ENCODE measurements around the gene PCDHGA11.
"Not testable (repeated sequence)": the region's sequence is repeated elsewhere in the genome, so short reads cannot be mapped to it uniquely, and the experiment has no call there.

Gene PCDHGA11

DNA sequence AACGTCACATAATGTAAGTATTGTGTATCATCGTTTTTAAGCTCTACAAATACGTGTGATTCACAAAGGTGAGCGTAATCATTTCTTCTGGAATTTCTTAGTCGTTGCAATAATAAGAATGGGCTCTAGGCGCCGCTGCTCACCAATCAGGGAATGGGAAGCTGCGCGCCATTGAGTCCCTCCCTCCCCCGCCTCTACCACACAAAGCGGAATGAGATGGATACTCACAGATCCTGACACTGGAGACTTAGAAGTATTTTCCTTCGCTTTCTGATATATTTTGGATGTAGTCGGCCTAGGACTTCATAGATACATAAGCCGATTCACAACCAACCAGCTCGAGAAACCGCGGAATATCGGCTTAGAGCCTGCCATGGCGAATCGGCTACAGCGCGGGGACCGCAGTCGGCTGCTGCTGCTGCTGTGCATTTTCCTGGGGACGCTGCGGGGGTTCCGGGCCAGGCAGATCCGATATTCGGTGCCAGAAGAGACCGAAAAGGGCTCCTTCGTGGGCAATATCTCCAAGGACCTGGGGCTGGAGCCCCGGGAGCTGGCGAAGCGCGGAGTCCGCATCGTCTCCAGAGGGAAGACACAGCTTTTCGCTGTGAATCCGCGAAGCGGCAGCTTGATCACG is at the start of gene PCDHGA11:
Gene PCDHGA11, plus strand, starts transcription at position 197 of the 634 bp plus-strand sequence. Its CDS starts 177 bp downstream, at position 374.
- Histone ChIP-seq H3K4me3 (ENCODE audit: low read depth, low read length) (peak within 1 kb of the TSS; percentile 62), H3K27me3 (replicated peaks) (no peaks in the 10 kb centered on the region), H3K27ac (no peak within 1 kb of the TSS), H3K36me3 (replicated peaks) (no peaks in the 10 kb centered on the region)
- DNase-seq = peak; percentile 60
- in situ Hi-C loops (cut with HindIII; ENCODE audit: low pct_ligation_motif_present, low sequenced_read_pairs) = loop anchor here (25.0 kb wide), 1 partner anchor 91 kb away; no protein-coding TSS in a partner anchor
- TF ChIP-seq CTCF (IDR thresholded peaks at IDR 0.05; ENCODE audit: low read depth, low read length, missing control alignments) = peak; percentile 74

DNA sequence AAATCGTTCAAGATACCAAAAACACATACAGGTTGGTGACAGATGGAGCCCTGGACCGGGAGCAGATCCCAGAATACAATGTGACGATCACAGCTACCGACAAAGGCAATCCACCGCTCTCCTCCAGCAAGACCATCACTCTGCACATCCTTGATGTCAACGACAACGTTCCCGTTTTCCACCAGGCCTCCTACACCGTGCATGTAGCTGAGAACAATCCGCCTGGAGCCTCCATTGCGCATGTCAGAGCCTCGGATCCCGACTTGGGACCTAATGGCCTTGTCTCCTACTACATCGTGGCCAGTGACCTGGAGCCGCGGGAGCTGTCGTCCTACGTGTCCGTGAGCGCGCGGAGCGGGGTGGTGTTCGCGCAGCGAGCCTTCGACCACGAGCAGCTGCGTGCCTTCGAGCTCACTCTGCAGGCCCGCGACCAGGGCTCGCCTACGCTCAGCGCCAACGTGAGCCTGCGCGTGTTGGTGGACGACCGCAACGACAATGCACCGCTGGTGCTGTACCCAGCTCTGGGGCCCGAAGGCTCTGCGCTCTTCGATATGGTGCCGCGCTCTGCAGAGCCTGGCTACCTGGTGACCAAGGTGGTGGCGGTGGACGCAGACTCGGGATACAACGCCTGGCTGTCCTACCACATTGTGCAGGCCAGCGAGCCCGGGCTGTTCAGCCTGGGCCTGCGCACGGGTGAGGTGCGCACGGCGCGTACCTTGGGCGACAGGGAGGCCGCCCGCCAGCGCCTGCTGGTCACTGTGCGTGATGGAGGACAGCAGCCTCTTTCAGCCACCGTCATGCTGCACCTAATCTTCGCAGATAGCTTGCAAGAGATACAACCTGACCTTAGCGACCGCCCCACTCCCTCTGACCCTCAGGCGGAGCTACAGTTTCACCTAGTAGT is 49.0 kb upstream of the PCDHGA11 start:
- no peak for DNase-seq
- no peak for TF ChIP-seq CTCF (IDR thresholded peaks at IDR 0.05; ENCODE audit: low read depth, low read length, missing control alignments)
- no peaks in the 10 kb centered on the region for H3K27me3 ChIP-seq (replicated peaks)
- in situ Hi-C loops (cut with HindIII; ENCODE audit: low pct_ligation_motif_present, low sequenced_read_pairs) = no loop called here
- H3K27ac ChIP-seq = no peak overlapping the region
- no peaks in the 10 kb centered on the region for H3K36me3 ChIP-seq (replicated peaks)
- H3K4me3 ChIP-seq (ENCODE audit: low read depth, low read length) = no peak overlapping the region

DNA sequence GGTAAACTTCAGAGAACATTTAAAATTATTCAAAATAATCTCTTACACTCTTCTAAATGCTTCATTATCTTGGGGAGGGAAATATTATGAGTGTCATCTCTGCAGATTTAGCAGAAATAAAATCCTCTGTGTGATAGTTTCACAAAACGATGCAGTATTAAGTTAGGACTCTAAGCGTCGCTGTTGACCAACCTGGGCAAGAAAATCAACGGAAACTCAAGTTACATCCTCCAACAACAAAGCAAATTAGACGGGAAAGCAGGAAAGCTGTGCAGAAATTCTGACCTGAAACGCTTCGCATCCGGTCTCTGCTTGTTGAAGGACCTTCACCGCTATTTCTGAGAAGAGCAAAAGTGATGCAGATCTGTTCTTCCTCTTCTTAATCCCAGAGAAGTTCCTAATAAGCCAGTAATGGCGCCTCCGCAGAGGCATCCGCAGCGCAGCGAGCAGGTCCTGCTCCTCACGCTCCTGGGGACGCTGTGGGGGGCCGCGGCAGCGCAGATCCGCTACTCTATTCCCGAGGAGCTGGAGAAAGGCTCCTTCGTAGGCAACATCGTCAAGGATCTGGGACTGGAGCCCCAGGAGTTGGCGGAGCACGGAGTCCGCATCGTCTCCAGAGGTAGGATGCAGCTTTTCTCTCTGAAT is 47.1 kb upstream of the PCDHGA11 start, which contains the start of gene PCDHGA6:
Gene PCDHGA6, plus strand, starts transcription at position 219 of the 645 bp plus-strand sequence. Its CDS starts 193 bp downstream, at position 412.
- in situ Hi-C loops (cut with HindIII; ENCODE audit: low pct_ligation_motif_present, low sequenced_read_pairs) = no loop called here
- DNase-seq = no peak
- no peaks in the 10 kb centered on the region for H3K27me3 ChIP-seq (replicated peaks)

GRCh38 chr5:141374627-141375026 is 46.2 kb upstream of the PCDHGA11 start:
- no peaks in the 10 kb centered on the region for H3K27me3 ChIP-seq (replicated peaks)
- no peaks in the 10 kb centered on the region for H3K36me3 ChIP-seq (replicated peaks)
- in situ Hi-C loops (cut with HindIII; ENCODE audit: low pct_ligation_motif_present, low sequenced_read_pairs) = no loop called here
- H3K27ac ChIP-seq = no peak overlapping the region
- TF ChIP-seq CTCF (IDR thresholded peaks at IDR 0.05; ENCODE audit: low read depth, low read length, missing control alignments) = no peak
- no peak overlapping the region for H3K4me3 ChIP-seq (ENCODE audit: low read depth, low read length)
- DNase-seq = no peak

More for the DNA sequence above, 47.1 kb upstream of the PCDHGA11 start, which contains the start of gene PCDHGA6:
- Histone ChIP-seq H3K27ac (no peak within 1 kb of the TSS), H3K4me3 (ENCODE audit: low read depth, low read length) (peak within 1 kb of the TSS; percentile 43), H3K36me3 (replicated peaks) (no peaks in the 10 kb centered on the region)
- peak; percentile 58 for TF ChIP-seq CTCF (IDR thresholded peaks at IDR 0.05; ENCODE audit: low read depth, low read length, missing control alignments)

DNA sequence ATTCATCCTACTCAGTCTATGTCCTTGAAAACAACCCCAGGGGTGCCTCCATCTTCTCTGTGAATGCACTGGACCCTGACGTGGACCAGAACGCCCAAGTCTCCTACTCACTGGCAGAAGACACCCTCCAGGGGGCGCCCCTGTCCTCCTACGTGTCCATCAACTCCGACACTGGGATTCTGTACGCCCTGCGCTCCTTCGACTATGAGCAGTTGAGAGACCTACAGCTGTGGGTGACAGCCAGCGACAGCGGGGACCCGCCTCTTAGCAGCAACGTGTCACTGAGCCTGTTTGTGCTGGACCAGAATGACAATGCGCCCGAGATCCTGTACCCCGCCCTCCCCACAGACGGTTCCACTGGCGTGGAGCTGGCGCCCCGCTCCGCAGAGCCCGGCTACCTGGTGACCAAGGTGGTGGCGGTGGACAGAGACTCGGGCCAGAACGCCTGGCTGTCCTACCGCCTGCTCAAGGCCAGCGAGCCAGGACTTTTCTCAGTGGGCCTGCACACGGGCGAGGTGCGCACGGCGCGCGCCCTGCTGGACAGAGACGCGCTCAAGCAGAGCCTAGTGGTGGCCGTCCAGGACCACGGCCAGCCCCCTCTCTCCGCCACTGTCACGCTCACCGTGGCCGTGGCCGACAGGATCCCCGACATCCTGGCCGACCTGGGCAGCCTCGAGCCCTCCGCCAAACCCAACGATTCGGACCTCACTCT is 45.3 kb upstream of the PCDHGA11 start:
- H3K36me3 ChIP-seq (replicated peaks); H3K4me3 ChIP-seq (ENCODE audit: low read depth, low read length); in situ Hi-C loops (cut with HindIII; ENCODE audit: low pct_ligation_motif_present, low sequenced_read_pairs); DNase-seq; H3K27me3 ChIP-seq (replicated peaks); H3K27ac ChIP-seq: not testable (repeated sequence)
